PFSK-1 (cell line): ENCODE results near the gene RFFL.

Experiments
- FOXP2 ChIP-seq: optimal IDR thresholded peaks from 2 replicates; pipeline ENCODE3; 2011; ENCODE audit warnings: borderline replicate concordance, control low read depth, inconsistent platforms; ENCODE audit not compliant: insufficient read depth; ENCODE audit errors: extremely low read length, extremely low read depth
- POLR2AphosphoS5 ChIP-seq: IDR thresholded peaks from 2 replicates; pipeline ENCODE4 v1.6.1; 2012; ENCODE audit warnings: low read depth, mild to moderate bottlenecking, control low read depth, low read length, moderate library complexity
- REST ChIP-seq, 2 experiments: IDR thresholded peaks; 2 replicates each; pipeline versions ENCODE4 v1.6.1 to v1.8.0; 2011 to 2012; ENCODE audit warnings: low read depth in 2 of 2, low read length in 2 of 2, control low read depth in 1 of 2, inconsistent platforms in 1 of 2, mild to moderate bottlenecking in 1 of 2, moderate library complexity in 1 of 2; ENCODE audit not compliant: insufficient read depth in 1 of 2
- TAF1 ChIP-seq: IDR thresholded peaks from 2 replicates; pipeline ENCODE4 v1.6.1; 2012; ENCODE audit warnings: low read length, control low read depth, borderline replicate concordance; ENCODE audit not compliant: insufficient read depth

- TF ChIP-seq TAF1 (no peak), POLR2AphosphoS5 (no peak), REST (IDR thresholded peaks at IDR 0.05; ENCODE audit: insufficient read depth in 1 of 2, low read depth in 2 of 2, low read length in 2 of 2) (no peak), FOXP2 (no peak)
Observed at GRCh38 chr17:35079547-35080423, 16.3 kb upstream of the RFFL start.
